NT2/D1 (cell line): Measurements from ENCODE around the gene PSMG4.

Source experiments
- DNase-seq: peaks from one replicate; pipeline ENCODE4 v3.0.0-alpha.2; 2011; ENCODE audit warnings: low read depth, low spot score
- H3K27me3 ChIP-seq: 2 replicates; pipeline ENCODE4 v1.6.0; 2011; ENCODE audit warnings: mild to moderate bottlenecking; ENCODE audit not compliant: insufficient read length, insufficient read depth
- H3K36me3 ChIP-seq: 2 replicates; pipeline ENCODE4 v1.6.1; 2011; ENCODE audit warnings: mild to moderate bottlenecking, low read length, mixed read lengths; ENCODE audit not compliant: insufficient read depth, insufficient read length
- H3K4me1 ChIP-seq: 2 replicates; pipeline ENCODE4 v1.5.1; 2011; ENCODE audit not compliant: insufficient read depth, insufficient read length
- H3K4me3 ChIP-seq: 2 replicates; pipeline ENCODE4 v1.5.1; 2011; ENCODE audit warnings: low read depth; ENCODE audit not compliant: insufficient read length
- H3K9ac ChIP-seq: 2 replicates; pipeline ENCODE4 v1.6.0; 2011; ENCODE audit warnings: low read depth; ENCODE audit not compliant: insufficient read length
- H3K9me3 ChIP-seq: 2 replicates; pipeline ENCODE4 v1.5.1; 2011; ENCODE audit warnings: mild to moderate bottlenecking, low read length; ENCODE audit not compliant: insufficient read depth
- SUZ12 ChIP-seq: IDR thresholded peaks from 2 replicates; pipeline ENCODE4 v1.6.1; 2011; ENCODE audit not compliant: insufficient read length, insufficient read depth; ENCODE audit errors: extremely low read depth
- YY1 ChIP-seq: IDR thresholded peaks from 2 replicates; pipeline ENCODE4 v1.6.1; 2011; ENCODE audit not compliant: insufficient read length, insufficient read depth
- ZNF274 ChIP-seq: IDR thresholded peaks from 2 replicates; pipeline ENCODE4 v1.6.1; 2011; ENCODE audit warnings: mild to moderate bottlenecking, low read depth, low read length

The PSMG4 gene

GRCh38 chr6:3214898-3215297 is 43.8 kb upstream of the PSMG4 start:
- Histone ChIP-seq H3K36me3 (no peaks in the 10 kb centered on the region), H3K4me1 (no peaks in the 10 kb centered on the region), H3K9me3 (no peaks in the 10 kb centered on the region), H3K27me3 (no peaks in the 10 kb centered on the region), H3K4me3 (no peak overlapping the region), H3K9ac (no peak overlapping the region)
- DNase-seq, result no peak
- no peak for TF ChIP-seq SUZ12
- TF ChIP-seq ZNF274, result no peak
- no peak for TF ChIP-seq YY1

- no peak for TF ChIP-seq YY1
- TF ChIP-seq ZNF274, result no peak
- TF ChIP-seq SUZ12, result no peak
- H3K9me3 ChIP-seq, result no peaks in the 10 kb centered on the region
- no peak overlapping the region for H3K9ac ChIP-seq
- no peak for DNase-seq
- H3K4me3 ChIP-seq, result no peak overlapping the region
- H3K4me1 ChIP-seq, result no peaks in the 10 kb centered on the region
- no peaks in the 10 kb centered on the region for H3K27me3 ChIP-seq
- H3K36me3 ChIP-seq, result no peaks in the 10 kb centered on the region
Observed at GRCh38 chr6:3217286-3217685, 41.5 kb upstream of the PSMG4 start.

DNA sequence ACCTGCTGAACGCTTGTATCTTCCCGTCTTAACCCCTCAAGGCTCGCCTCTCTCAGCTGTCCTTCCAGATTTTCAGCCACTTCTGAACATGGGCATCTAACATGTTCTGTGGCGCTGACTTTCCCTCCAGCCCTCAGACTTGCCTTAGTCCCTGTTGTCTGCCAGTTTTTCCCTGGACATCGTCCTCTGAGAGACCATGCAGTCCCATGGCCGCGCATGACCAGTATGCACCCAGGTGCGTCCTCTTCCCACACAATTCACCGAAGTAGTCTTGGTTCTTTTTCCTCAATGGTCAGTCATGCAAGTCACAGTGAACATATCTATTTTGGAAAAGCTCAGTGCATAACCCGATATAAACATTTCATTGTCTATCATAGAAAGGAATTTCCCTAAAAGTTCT is 40.5 kb upstream of the PSMG4 start:
- TF ChIP-seq ZNF274, result no peak
- no peak for TF ChIP-seq SUZ12
- TF ChIP-seq YY1, result no peak

GRCh38 chr6:3220366-3220765 is 38.4 kb upstream of the PSMG4 start:
- TF ChIP-seq SUZ12 (no peak), YY1 (no peak), ZNF274 (no peak)
- H3K36me3 ChIP-seq, result peaks cover 13% of the 10 kb centered on the region
- H3K4me3 ChIP-seq, result no peak overlapping the region
- no peaks in the 10 kb centered on the region for H3K4me1 ChIP-seq
- no peaks in the 10 kb centered on the region for H3K9me3 ChIP-seq
- no peaks in the 10 kb centered on the region for H3K27me3 ChIP-seq
- no peak for DNase-seq
- no peak overlapping the region for H3K9ac ChIP-seq

More for the DNA sequence above, 40.5 kb upstream of the PSMG4 start:
- H3K4me1 ChIP-seq, result no peaks in the 10 kb centered on the region
- peaks cover 2% of the 10 kb centered on the region for H3K36me3 ChIP-seq
- H3K9ac ChIP-seq, result no peak overlapping the region
- no peaks in the 10 kb centered on the region for H3K27me3 ChIP-seq
- no peaks in the 10 kb centered on the region for H3K9me3 ChIP-seq
- H3K4me3 ChIP-seq, result no peak overlapping the region
- DNase-seq, result no peak

DNA sequence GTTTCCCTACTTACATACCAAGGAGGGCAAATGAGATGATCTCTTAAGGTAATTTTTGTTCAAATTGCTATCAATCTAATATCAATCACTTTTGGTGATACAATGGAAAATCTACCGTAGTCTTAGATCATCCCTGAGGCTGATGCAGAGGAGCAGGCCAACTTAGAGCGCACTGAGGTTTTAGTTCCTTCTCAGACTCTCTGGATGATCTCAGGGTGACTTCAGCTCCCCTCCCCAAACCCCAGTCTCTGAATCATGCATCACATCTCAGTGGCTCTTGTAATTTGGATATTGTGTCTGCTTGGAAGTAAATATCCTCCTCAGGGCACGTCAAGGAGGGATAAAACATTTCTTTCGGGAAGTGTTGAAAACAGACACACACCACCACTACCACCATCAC is 37.2 kb upstream of the PSMG4 start:
- no peak for DNase-seq
- TF ChIP-seq YY1 (no peak), ZNF274 (no peak), SUZ12 (no peak)
- Histone ChIP-seq H3K27me3 (no peaks in the 10 kb centered on the region), H3K4me1 (no peaks in the 10 kb centered on the region), H3K36me3 (peaks cover 23% of the 10 kb centered on the region), H3K9ac (no peak overlapping the region), H3K9me3 (no peaks in the 10 kb centered on the region), H3K4me3 (no peak overlapping the region)

GRCh38 chr6:3222506-3223038 is 36.2 kb upstream of the PSMG4 start:
- no peaks in the 10 kb centered on the region for H3K4me1 ChIP-seq
- H3K27me3 ChIP-seq, result no peaks in the 10 kb centered on the region
- peaks cover 27% of the 10 kb centered on the region for H3K36me3 ChIP-seq
- TF ChIP-seq SUZ12 (no peak), YY1 (no peak), ZNF274 (no peak)
- DNase-seq, result no peak
- no peak overlapping the region for H3K4me3 ChIP-seq
- H3K9ac ChIP-seq, result no peak overlapping the region
- H3K9me3 ChIP-seq, result no peaks in the 10 kb centered on the region

DNA sequence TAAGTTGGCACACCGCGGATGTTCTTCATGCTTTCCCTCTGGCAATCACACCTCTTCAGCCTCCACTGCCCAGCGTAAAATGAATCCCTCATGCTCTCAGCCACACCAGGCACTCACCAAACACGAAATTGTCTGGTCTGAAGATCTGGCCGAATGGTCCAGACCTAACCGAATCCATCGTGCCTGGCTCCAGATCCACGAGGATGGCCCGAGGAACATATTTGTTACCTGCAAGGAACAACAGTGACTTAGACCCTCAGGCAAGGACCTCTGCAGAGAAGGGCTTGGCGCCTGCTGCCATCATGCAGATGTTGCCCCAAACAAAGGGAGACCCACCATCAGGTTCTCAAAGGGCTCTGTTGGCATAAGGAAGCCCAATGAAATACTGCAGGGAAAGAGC is 32.7 kb upstream of the PSMG4 start:
- Histone ChIP-seq H3K27me3 (peaks cover 23% of the 10 kb centered on the region), H3K4me3 (peak overlapping the region; percentile 97), H3K36me3 (peaks cover 27% of the 10 kb centered on the region), H3K4me1 (no peaks in the 10 kb centered on the region), H3K9me3 (no peaks in the 10 kb centered on the region), H3K9ac (peak overlapping the region; percentile 98)
- DNase-seq, result no peak
- TF ChIP-seq YY1, result no peak
- TF ChIP-seq SUZ12, result no peak
- TF ChIP-seq ZNF274, result no peak
